ENCODE measurements around the gene UCHL3.

UCHL3 gene

DNA sequence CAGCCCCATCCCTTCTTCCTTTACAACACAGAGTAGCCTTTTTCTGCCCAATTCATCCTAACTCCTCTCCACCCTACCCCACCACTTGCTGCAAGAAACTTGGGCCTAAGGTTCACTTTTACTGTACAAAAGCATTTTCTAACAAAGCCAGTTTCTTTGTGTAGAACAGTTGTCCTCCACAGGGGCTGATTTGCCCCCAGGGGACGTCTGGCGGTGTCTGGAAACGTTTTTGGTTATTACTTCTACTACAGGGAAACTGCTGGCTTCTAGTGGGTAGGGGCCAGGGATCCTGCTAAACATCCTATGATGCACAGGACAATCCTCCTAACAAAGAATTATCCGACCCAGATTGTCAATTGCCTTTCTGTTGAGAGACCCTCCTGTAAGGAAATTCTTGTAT is 79.2 kb downstream of the UCHL3 start:
- DNase-seq (ENCODE audit: low spot score) = no peak

DNA sequence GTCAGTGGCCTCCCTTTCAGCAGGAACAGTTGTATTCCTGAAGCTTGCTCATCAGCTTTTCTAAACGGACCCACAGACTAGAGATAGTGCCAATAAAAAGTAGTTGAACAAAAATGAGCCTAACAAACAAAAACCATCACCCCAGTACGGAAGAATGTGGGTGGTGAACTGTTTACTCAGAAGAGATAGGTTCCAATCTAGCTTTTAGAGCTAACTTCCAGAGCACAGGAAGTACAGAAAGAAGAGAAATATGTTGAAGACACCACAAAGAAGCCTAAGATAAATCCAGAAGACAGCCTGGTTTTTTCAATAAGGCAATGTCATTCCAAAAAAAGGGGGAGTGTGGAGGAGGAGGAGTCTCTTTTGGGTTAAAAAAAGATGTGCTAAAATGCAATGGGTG is 83.7 kb downstream of the UCHL3 start:
- no peak for DNase-seq (ENCODE audit: low spot score)

DNA sequence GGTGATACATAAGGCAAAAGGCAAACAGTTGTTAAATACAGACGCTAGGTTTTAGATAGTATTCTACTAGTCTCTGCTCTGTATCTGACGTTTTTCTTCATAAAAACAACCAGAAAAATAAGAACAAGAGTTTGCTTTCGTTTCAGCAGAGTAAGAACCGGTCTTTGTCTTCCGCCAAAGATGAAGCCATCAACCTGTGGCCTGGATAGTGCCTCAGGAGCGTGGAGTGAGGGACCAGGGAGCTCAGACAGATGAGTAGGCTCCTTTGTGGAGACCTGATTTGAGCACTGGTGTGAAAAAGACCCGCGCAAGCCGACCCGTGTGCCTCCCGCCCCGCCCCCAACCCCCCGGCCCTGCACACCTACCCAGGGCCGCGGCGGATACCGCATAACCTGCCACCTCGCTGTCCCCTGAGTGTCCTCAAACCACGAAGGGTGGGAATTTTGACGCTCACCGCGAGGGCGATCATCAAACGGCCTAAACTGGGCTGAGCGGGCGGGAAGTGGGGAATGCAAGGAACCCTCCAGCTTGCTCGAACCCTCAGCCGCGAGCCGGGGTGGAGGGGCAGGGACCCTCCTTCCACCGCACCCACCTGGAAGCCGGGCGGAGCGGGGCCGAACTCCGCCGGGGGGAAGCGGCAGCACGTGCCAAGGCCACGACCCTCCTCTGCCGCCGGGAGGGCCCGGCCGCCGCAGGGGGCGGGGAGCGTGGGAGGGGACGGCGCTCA is 85.7 kb downstream of the UCHL3 start:
- no peak for DNase-seq (ENCODE audit: low spot score)

- peak; percentile 21 for DNase-seq (ENCODE audit: low spot score)
These were observed 86.3 kb downstream of the UCHL3 start, which contains the start of gene LMO7 for GRCh38 chr13:75635828-75636435. Gene LMO7 (plus strand): TSS chr13:75636330. CDS start chr13:75636658, 328 bp downstream.

GRCh38 chr13:75636436-75637180 is 87.0 kb downstream of the UCHL3 start:
- DNase-seq (ENCODE audit: low spot score) = no peak

DNA sequence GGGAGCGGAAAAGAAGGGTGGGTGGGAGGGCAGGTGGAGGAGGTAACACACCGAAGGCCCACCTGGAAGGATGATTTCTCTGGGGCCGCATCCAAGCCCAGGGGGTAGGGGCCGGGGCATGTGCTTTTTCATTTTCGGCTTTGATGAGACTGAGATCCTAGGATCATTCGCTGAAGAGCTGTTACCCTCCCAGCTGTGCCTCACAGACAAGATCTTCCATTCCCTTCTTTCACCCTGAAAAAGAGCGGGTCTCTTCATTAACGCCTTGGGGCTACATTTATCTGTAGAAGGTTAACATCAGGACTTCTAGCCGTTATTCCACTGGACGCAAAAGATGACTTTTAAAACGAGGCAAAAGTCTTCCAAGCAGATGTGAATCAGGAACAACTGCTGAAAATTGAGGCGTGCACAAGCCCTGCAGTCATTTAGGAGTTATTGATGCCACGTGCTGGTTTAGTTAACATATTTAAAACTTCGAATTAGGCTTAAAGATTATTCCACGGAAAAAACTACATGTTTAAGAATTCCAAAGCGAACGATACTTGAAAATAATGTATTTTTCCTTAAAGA is 87.7 kb downstream of the UCHL3 start:
- no peak for DNase-seq (ENCODE audit: low spot score)

GRCh38 chr13:75639454-75639853 is 89.9 kb downstream of the UCHL3 start:
- DNase-seq (ENCODE audit: low spot score) = no peak

DNA sequence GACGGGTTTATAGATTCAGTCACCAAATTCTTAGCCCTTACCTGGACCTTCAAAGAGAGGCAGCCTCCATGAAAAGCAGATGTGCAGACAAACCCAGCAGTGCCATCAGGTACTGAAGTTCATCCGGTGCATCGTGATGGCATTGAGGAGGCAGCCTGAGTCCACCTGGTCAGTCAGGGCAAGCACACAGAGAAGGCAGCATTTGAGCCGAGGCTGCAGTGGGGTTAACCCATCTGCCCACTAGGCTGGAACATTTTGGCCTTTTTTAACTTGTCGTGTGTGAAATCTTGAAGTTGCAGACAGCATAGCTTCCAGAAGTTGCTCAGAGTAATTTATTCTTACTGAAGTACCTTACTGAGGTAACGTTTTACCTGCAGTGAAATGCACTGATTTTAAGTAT is 91.4 kb downstream of the UCHL3 start:
- no peak for DNase-seq (ENCODE audit: low spot score)

- DNase-seq (ENCODE audit: low spot score) = no peak
These were observed 93.6 kb downstream of the UCHL3 start for GRCh38 chr13:75643182-75643581.

DNA sequence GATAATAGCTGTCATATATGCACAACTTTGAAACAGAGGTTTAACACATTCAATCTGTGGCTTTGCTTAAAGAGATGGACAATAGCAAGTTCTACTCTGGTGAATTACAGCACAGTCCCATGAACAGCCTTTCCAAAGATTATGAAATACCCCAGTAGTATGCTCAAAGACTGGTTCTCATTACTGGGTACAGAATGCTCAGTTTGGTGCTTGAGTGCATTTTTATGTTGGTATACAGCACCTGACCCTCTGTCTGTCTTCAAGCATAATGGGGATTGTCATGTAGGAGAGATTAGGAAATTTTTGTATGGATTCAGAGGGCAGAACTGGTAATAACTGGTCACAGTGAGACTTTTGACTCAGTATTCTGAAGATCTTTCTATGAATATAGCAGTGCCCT is 94.1 kb downstream of the UCHL3 start:
- no peak for DNase-seq (ENCODE audit: low spot score)

DNA sequence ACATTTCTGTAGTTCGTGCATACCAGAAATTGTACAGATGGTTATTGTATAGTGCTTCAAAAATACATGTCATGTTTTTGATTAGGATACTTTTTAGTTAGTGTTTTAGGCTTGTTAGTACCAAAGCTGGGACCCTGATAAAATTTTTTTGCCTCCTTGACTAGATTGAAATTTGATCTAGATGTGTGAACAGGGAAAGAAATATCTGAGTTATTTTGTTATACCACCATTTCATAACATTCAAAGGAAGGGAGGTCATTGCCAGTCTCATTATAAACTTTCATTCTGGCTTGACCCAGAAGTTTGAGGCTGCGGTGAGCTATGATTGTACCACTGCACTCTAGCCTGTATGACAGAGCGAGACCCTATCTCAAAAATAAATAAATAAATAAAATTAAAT is 95.5 kb downstream of the UCHL3 start:
- DNase-seq (ENCODE audit: low spot score) = no peak

DNA sequence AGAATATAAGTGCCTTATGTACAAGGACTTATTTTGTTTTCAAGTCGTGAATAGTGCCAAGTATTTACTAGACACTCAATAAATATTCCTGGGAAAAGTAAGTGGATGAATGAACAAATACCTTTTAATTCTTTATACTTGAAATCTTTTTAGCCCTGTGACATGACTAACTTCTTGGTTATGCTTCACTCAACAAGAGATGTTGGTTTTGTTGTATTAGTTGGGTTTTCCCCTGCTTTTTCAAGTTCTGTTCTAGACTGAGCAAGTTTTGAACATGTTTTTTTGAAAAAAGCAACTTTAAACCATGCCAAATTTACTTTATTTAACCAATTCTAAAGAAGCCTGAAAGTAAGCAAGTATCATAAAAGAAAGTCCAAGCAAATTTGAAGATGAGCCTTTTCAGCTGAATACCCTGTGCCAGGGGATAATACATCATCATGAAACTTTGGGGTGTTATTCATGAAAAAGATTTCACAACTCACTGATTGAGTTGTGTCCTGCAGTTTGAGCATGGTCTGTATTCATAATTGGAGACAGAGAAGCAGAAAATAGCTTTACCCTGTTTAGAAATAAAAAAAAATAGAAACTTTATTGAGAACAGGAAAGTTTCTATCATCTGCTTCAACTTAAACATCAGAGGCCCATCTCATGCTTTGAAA is 97.7 kb downstream of the UCHL3 start:
- no peak for DNase-seq (ENCODE audit: low spot score)

DNA sequence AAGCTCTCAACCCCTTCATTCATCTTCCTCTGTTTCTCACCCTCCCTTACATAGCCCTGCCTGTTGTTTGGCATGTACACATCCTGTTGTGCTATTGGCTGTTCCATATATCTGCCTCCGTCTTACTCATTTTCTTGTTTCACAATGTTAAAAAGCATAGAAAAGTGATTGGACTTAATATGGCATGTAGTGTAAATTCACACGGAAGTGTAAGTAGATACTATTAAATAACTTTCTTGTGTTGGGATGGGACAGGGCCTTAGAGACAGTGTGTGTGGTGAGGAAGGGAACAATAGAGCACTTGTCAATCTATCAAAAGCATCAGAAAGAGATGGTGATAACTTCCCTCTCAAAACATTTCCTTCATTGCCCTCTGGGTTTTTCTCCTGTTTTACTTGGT is 98.9 kb downstream of the UCHL3 start:
- DNase-seq (ENCODE audit: low spot score) = no peak

- DNase-seq (ENCODE audit: low spot score) = no peak
These were observed 101.4 kb downstream of the UCHL3 start for GRCh38 chr13:75651013-75651412.

DNA sequence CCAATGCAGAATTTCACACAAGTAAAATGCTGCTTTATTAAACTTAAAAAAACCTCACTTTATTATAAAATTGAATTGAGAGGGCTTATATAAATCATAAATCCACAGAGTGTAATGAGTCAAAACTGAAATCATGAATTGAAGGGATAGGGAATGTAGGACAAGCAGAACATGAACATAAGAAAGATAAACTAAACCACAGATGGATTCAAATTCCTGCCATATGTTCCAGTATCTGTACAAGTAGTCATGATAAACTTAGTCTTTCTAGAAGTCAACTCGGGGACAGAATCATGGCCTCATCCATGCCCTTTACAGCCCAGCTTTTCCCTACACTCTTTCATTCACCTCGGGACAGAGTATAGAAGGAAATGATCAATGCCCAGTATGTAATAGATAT is 103.1 kb downstream of the UCHL3 start:
- DNase-seq (ENCODE audit: low spot score) = no peak

All from globus pallidus (tissue), 1 donor.